ENCODE data around the gene FRMPD4. TPM values are rescaled to one million over a fixed set of nuclear protein-coding genes. Genes with fewer than 3 reads are reported as not detected.

Gene FRMPD4
- total RNA-seq, 1 donor from 2014 or later = 1.7 TPM

- Mint-ChIP-seq H3K27ac (ENCODE audit: unreplicated experiment) (no peak overlapping the region), H3K4me3 (ENCODE audit: unreplicated experiment) (no peak overlapping the region), H3K4me1 (ENCODE audit: unreplicated experiment) (peaks cover 2% of the 10 kb centered on the region), H3K27me3 (ENCODE audit: unreplicated experiment) (no peaks in the 10 kb centered on the region), H3K36me3 (ENCODE audit: unreplicated experiment) (no peaks in the 10 kb centered on the region), H3K9me3 (ENCODE audit: unreplicated experiment) (no peaks in the 10 kb centered on the region)
- TF ChIP-seq, protein P1, sequence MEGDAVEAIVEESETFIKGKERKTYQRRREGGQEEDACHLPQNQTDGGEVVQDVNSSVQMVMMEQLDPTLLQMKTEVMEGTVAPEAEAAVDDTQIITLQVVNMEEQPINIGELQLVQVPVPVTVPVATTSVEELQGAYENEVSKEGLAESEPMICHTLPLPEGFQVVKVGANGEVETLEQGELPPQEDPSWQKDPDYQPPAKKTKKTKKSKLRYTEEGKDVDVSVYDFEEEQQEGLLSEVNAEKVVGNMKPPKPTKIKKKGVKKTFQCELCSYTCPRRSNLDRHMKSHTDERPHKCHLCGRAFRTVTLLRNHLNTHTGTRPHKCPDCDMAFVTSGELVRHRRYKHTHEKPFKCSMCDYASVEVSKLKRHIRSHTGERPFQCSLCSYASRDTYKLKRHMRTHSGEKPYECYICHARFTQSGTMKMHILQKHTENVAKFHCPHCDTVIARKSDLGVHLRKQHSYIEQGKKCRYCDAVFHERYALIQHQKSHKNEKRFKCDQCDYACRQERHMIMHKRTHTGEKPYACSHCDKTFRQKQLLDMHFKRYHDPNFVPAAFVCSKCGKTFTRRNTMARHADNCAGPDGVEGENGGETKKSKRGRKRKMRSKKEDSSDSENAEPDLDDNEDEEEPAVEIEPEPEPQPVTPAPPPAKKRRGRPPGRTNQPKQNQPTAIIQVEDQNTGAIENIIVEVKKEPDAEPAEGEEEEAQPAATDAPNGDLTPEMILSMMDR (IDR thresholded peaks at IDR 0.05) = no peak
- no peak for DNase-seq (ENCODE audit: extremely low spot score, unreplicated experiment)
Measured at GRCh38 chrX:12329476-12329875, 191.2 kb downstream of the FRMPD4 start.

DNA sequence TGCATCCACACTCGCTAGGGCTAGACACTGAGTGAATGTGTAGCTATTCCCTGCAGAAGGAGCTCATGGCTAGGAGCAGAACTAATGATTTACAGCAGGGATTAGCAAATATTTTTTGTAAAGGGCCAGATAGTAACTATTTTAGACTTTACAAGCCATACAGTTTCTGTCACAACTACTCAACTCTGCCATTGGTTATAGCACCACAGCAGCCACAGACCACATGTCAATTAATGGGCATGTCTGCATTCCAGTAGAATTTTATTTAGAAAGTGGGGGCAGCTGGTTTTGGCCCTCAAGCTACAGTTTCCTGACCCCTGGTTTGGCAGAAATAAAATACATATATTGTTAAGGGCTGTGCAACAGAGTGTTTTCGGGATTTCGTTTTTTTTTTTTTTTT is 192.6 kb downstream of the FRMPD4 start:
- no peaks in the 10 kb centered on the region for H3K27me3 Mint-ChIP-seq (ENCODE audit: unreplicated experiment)
- DNase-seq (ENCODE audit: extremely low spot score, unreplicated experiment) = no peak
- peaks cover 2% of the 10 kb centered on the region for H3K4me1 Mint-ChIP-seq (ENCODE audit: unreplicated experiment)
- no peak overlapping the region for H3K27ac Mint-ChIP-seq (ENCODE audit: unreplicated experiment)
- H3K4me3 Mint-ChIP-seq (ENCODE audit: unreplicated experiment) = no peak overlapping the region
- H3K36me3 Mint-ChIP-seq (ENCODE audit: unreplicated experiment) = no peaks in the 10 kb centered on the region
- TF ChIP-seq, protein P1 (IDR thresholded peaks at IDR 0.05) = no peak
- peaks cover 4% of the 10 kb centered on the region for H3K9me3 Mint-ChIP-seq (ENCODE audit: unreplicated experiment)

GRCh38 chrX:12332786-12333347 is 194.6 kb downstream of the FRMPD4 start:
- Mint-ChIP-seq H3K4me1 (ENCODE audit: unreplicated experiment) (peaks cover 2% of the 10 kb centered on the region), H3K9me3 (ENCODE audit: unreplicated experiment) (peaks cover 4% of the 10 kb centered on the region), H3K36me3 (ENCODE audit: unreplicated experiment) (no peaks in the 10 kb centered on the region), H3K27ac (ENCODE audit: unreplicated experiment) (no peak overlapping the region), H3K4me3 (ENCODE audit: unreplicated experiment) (no peak overlapping the region), H3K27me3 (ENCODE audit: unreplicated experiment) (no peaks in the 10 kb centered on the region)
- no peak for DNase-seq (ENCODE audit: extremely low spot score, unreplicated experiment)
- TF ChIP-seq, protein P1 (IDR thresholded peaks at IDR 0.05) = no peak

DNA sequence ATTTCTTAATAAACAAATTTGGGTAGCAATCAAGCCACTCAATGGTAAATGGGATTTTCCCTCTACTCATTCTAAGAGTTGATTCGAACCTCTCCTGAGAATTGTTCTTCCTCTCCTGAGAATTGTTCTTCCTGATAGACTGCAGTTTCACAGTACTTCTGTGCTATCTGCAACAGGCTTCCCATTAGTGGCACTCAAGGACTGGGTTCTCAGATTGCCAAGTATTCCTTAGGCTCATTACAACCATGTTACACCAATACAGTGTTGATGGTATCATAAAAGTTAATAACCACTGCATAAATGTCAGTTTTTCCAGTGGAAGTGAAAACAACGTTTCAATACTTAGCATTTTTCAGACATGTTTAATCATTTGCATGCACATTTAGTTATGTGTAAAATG is 201.6 kb downstream of the FRMPD4 start:
- H3K27ac Mint-ChIP-seq (ENCODE audit: unreplicated experiment) = no peak overlapping the region
- H3K4me1 Mint-ChIP-seq (ENCODE audit: unreplicated experiment) = no peaks in the 10 kb centered on the region
- no peaks in the 10 kb centered on the region for H3K36me3 Mint-ChIP-seq (ENCODE audit: unreplicated experiment)
- TF ChIP-seq, protein P1 (IDR thresholded peaks at IDR 0.05) = no peak
- no peaks in the 10 kb centered on the region for H3K27me3 Mint-ChIP-seq (ENCODE audit: unreplicated experiment)
- no peak overlapping the region for H3K4me3 Mint-ChIP-seq (ENCODE audit: unreplicated experiment)
- peaks cover 13% of the 10 kb centered on the region for H3K9me3 Mint-ChIP-seq (ENCODE audit: unreplicated experiment)
- DNase-seq (ENCODE audit: extremely low spot score, unreplicated experiment) = no peak

- Mint-ChIP-seq H3K4me3 (ENCODE audit: unreplicated experiment) (no peak overlapping the region), H3K4me1 (ENCODE audit: unreplicated experiment) (no peaks in the 10 kb centered on the region), H3K27ac (ENCODE audit: unreplicated experiment) (no peak overlapping the region), H3K27me3 (ENCODE audit: unreplicated experiment) (peaks cover 2% of the 10 kb centered on the region), H3K9me3 (ENCODE audit: unreplicated experiment) (peaks cover 15% of the 10 kb centered on the region), H3K36me3 (ENCODE audit: unreplicated experiment) (no peaks in the 10 kb centered on the region)
- TF ChIP-seq, protein P1 (IDR thresholded peaks at IDR 0.05) = no peak
- DNase-seq (ENCODE audit: extremely low spot score, unreplicated experiment) = no peak
Measured at GRCh38 chrX:12344954-12345353, 206.7 kb downstream of the FRMPD4 start.

Measured in osteocyte (in vitro differentiated cells).